Right atrium auricular region (tissue), 2 donors: ENCODE data around the gene WNT9B. TPM values are rescaled to one million over a fixed set of nuclear protein-coding genes. Genes with fewer than 3 reads are reported as not detected.

Experiments
- DNase-seq: peaks from one replicate; pipeline ENCODE4 v3.0.0-alpha.2; 2019; ENCODE audit warnings: low spot score
- H3K27ac ChIP-seq, 2 donors: fragments of 200-600 bp; sonication (generic); 1 replicate in 1 of 2; 2 replicates in 1 of 2; pipeline ENCODE4 v1.5.1; 2016 to 2019
- H3K27me3 ChIP-seq, 2 donors: fragments of 200-600 bp; sonication (generic); one replicate each; pipeline versions ENCODE4 v1.5.1 to v1.6.0; 2017 to 2019
- H3K36me3 ChIP-seq: fragments of 200-600 bp; sonication (generic); one replicate; pipeline ENCODE4 v1.5.1; 2016
- H3K4me1 ChIP-seq, 2 donors: fragments of 200-600 bp; sonication (generic); one replicate each; pipeline versions ENCODE4 v1.5.1 to v1.6.0; 2017 to 2019
- H3K4me3 ChIP-seq, 2 donors: fragments of 200-600 bp; sonication (generic); 1 replicate in 1 of 2; 2 replicates in 1 of 2; pipeline ENCODE4 v1.5.1; 2017 to 2019; ENCODE audit warnings: mild to moderate bottlenecking in 1 of 2, moderate library complexity in 1 of 2
- H3K9me3 ChIP-seq, 2 donors: fragments of 200-600 bp; sonication (generic); one replicate each; pipeline ENCODE4 v1.5.1; 2019
- total RNA-seq, 2 donors: library from RNA; depleted of rRNA; stranded (reverse); fragments of >200 nt; gene quantifications; one replicate each; pipeline ENCODE4 v1.1.0, GENCODE V29; 2016
- TF ChIP-seq, protein P1 (sequence below), 2 donors: fragments of 200-600 bp; sonication (generic); IDR thresholded peaks; one replicate each; pipeline ENCODE4 v1.5.1; 2019; ENCODE audit warnings: antibody characterized with exemption in 2 of 2

Gene WNT9B
- total RNA-seq, 2 donors from 2014 or later: 2.4 to 22.1 TPM

GRCh38 chr17:46901291-46901690 lies 49.9 kb downstream of the WNT9B start:
- H3K4me3 ChIP-seq: no peak overlapping the region
- peaks cover 0 to 8% of the 10 kb centered on the region in 2 donors for H3K9me3 ChIP-seq
- DNase-seq: no peak
- H3K27me3 ChIP-seq: no peaks in the 10 kb centered on the region
- H3K27ac ChIP-seq: no peak overlapping the region
- no peaks in the 10 kb centered on the region for H3K36me3 ChIP-seq
- H3K4me1 ChIP-seq: no peaks in the 10 kb centered on the region
- TF ChIP-seq, protein P1, sequence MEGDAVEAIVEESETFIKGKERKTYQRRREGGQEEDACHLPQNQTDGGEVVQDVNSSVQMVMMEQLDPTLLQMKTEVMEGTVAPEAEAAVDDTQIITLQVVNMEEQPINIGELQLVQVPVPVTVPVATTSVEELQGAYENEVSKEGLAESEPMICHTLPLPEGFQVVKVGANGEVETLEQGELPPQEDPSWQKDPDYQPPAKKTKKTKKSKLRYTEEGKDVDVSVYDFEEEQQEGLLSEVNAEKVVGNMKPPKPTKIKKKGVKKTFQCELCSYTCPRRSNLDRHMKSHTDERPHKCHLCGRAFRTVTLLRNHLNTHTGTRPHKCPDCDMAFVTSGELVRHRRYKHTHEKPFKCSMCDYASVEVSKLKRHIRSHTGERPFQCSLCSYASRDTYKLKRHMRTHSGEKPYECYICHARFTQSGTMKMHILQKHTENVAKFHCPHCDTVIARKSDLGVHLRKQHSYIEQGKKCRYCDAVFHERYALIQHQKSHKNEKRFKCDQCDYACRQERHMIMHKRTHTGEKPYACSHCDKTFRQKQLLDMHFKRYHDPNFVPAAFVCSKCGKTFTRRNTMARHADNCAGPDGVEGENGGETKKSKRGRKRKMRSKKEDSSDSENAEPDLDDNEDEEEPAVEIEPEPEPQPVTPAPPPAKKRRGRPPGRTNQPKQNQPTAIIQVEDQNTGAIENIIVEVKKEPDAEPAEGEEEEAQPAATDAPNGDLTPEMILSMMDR (IDR thresholded peaks at IDR 0.05): no peak

- Histone ChIP-seq H3K27ac (no peak overlapping the region), H3K4me3 (no peak overlapping the region), H3K4me1 (no peaks in the 10 kb centered on the region), H3K9me3 (peaks cover 0 to 2% of the 10 kb centered on the region in 2 donors), H3K27me3 (no peaks in the 10 kb centered on the region), H3K36me3 (no peaks in the 10 kb centered on the region)
- TF ChIP-seq, protein P1 (IDR thresholded peaks at IDR 0.05): no peak
- no peak for DNase-seq
Measured at GRCh38 chr17:46903762-46904672, 52.6 kb downstream of the WNT9B start.

DNA sequence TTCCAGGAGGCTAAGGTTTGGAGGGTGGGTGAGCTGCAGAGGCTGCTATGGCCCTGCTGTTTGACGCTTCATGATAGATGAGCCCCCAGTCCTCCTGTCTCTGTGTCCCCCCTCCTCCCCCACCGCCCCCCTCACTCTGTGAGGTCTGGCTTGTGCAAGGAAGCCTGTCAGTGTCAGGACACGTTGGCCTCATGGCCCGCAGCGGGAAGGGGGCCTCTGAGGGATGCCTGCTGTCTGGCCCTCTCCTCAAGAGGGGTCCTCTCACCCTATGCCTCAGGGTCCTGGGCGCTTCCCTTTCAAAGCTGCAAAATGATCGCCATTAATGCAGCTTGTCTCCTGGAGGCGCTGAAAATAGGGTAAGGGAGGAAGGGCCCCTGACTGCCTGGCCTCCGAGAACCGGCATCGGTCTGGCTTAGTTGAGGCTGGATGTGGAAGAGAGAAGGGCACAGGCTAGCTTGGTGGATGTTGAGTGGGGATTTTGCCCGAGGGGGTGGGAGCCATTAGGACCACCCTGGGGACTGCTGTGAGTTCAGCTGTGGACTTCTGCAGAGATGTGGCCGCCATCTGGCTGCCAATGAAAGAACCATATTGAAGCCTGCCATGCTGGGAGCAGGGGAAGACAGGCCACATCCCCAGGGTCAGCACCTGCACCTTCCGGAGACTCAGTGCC lies 56.8 kb downstream of the WNT9B start:
- no peaks in the 10 kb centered on the region for H3K27me3 ChIP-seq
- H3K9me3 ChIP-seq: no peaks in the 10 kb centered on the region
- TF ChIP-seq, protein P1 (IDR thresholded peaks at IDR 0.05): no peak
- no peaks in the 10 kb centered on the region for H3K4me1 ChIP-seq
- no peak overlapping the region for H3K27ac ChIP-seq
- DNase-seq: no peak
- no peak overlapping the region for H3K4me3 ChIP-seq
- no peaks in the 10 kb centered on the region for H3K36me3 ChIP-seq

- TF ChIP-seq, protein P1 (IDR thresholded peaks at IDR 0.05): no peak
- no peaks in the 10 kb centered on the region for H3K27me3 ChIP-seq
- no peaks in the 10 kb centered on the region for H3K9me3 ChIP-seq
- no peak overlapping the region for H3K27ac ChIP-seq
- DNase-seq: no peak
- no peaks in the 10 kb centered on the region for H3K36me3 ChIP-seq
- H3K4me3 ChIP-seq: no peak overlapping the region
- no peaks in the 10 kb centered on the region for H3K4me1 ChIP-seq
Measured at GRCh38 chr17:46910179-46910927, 59.0 kb downstream of the WNT9B start.

- Histone ChIP-seq H3K4me1 (no peaks in the 10 kb centered on the region), H3K27me3 (no peaks in the 10 kb centered on the region), H3K9me3 (no peaks in the 10 kb centered on the region), H3K36me3 (no peaks in the 10 kb centered on the region), H3K27ac (peak overlapping the region in 1 of 2 donors; percentile 9), H3K4me3 (no peak overlapping the region)
- TF ChIP-seq, protein P1 (IDR thresholded peaks at IDR 0.05): no peak
- no peak for DNase-seq
Measured at GRCh38 chr17:46911311-46911710, 59.9 kb downstream of the WNT9B start.
